ENCODE data around the gene SOX18. TPM values are rescaled to one million over a fixed set of nuclear protein-coding genes. Genes with fewer than 3 reads are reported as not detected.

The SOX18 gene
- total and polyA plus RNA-seq, 2 of the 8 experiments (the other 6 are each of a cell fraction or from before 2014, with no cell fraction given): 0.09 TPM; not detected in 1

GRCh38 chr20:64081624-64081964 is 32.2 kb upstream of the SOX18 start (continued):
- TF ChIP-seq SUZ12 (IDR thresholded peaks at IDR 0.05; ENCODE audit: low read length) (no peak), SAP30 (IDR thresholded peaks at IDR 0.05; ENCODE audit: insufficient read depth, insufficient replicate concordance, low read length) (no peak), RFX5 (IDR thresholded peaks at IDR 0.05; ENCODE audit: borderline replicate concordance, low read depth, low read length) (no peak)

All from H1 (cell line).